HG03064 (cell line): ENCODE results near the gene DPF3.

Experiments used
- ATAC-seq: cut with Tn5 transposase; IDR thresholded peaks from one replicate; pipeline ENCODE4 v1.9.1; 2021; ENCODE audit warnings: low read depth; ENCODE audit not compliant: unreplicated experiment

DPF3 gene

DNA sequence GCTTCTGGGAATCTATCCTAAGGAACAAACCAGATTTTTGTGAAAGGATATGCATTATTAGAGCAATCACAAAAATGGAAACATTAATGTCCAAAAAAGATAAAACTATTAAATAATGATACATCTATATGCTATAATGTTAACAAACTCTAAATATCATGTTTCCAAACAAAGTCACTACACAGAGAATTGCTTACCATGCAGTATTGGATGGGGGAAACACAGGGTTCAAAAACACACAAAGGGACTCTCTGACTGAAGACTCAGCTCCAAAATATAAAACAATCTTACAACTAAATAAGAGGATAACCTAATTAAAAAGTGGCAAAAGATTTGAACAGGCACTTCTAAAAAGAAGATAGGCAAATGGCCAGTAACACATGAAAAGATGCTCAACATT is 304.2 kb downstream of the DPF3 start:
- no peak for ATAC-seq

DNA sequence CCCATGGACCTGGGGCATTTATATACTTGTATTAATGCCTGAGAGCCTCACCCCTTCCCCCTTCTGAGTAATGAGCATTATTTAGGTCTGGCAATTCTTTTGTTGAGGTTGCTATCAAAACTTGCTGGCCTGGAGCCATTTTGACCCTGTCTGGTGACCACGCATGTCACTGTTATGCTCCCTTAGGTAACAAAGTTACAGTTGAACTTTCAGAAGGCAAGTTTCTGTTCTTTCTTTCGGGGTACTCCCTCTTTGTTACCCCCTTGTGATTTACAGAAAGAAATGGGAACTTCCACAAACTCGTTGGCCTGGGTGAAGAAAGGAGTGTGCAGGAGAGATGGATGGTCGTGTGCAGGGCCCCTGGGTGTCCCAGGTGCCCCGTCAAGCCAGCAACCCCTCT is 305.4 kb downstream of the DPF3 start:
- no peak for ATAC-seq

DNA sequence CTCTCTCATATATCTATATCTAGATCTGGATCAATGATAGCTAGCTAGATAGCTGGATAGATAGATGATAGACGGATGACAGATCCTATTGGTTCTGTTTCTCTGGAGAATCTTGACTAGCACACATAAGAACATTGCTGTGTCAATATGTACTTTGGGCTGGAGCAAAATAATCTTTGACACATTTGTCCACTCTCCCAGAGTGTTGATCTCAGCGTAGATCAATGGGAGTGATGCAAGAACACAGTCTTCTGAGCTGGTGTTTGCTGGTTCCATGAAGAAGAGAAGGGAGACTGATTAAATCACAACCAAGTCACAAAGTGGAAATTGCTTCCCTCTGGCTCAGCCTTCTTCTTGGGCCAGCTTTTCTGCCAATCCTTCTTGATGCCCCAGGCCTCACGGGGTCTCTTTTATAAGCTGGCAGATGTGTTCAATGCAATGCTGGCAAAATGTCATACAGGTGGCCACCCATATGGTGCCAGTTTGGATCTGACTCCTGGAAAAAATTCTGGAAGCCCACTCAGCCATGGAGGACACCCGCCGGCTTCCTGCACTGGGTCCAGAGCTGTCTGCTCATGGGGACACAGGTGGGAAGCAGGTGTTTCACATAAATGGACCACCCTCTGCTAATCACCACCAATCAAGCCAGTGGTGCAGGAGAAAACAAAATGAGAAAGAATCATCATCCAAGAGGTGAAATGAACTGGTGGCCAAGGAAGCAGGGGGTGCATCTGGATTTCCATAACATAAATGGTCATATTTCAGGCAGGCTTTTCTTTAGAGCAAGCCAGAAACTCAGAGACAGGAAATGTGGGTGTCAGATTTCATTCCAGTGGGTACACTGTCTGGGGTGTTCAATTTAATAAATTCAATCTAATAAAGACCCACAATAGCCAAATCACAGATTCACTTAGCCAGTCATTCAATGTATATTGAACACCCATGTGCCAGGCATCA is 310.3 kb downstream of the DPF3 start:
- ATAC-seq, result no peak

DNA sequence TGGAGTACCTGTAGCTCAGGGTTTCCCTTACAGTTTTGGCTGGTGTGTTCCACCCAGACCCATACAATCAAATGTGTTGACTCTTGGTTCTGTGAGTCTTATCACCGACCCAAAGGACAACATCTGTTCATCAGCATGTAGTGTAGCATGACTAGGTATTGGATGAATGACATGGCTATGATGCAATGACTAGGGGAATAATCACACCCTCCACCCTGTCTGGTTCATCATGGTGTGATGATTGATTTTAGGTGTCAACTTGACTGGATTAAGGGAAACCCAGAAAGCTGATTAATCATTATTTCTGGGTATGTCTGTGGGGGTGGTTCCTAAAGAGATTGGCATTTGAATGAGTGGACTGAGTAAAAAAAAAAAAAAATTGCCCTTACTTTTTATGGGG is 311.3 kb downstream of the DPF3 start:
- no peak for ATAC-seq

DNA sequence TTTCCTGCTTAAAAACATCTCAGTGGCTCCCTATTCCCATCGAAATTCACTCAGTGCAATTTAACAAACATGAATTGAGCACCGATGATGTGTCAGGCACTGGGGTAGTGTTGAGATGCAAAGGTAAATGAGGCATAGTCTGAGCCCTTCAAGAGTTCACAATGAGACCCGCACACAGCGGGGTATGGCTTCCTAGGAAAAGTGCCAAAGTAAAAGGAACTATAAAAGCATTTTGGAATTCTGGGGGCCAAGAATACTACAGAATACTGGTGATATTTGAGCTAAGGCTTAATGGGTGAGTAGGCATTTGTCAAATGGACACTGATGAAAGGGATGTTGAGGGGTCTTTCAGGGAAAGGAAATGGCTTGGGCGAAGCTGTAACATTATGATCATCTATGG is 315.4 kb downstream of the DPF3 start:
- ATAC-seq, result no peak

DNA sequence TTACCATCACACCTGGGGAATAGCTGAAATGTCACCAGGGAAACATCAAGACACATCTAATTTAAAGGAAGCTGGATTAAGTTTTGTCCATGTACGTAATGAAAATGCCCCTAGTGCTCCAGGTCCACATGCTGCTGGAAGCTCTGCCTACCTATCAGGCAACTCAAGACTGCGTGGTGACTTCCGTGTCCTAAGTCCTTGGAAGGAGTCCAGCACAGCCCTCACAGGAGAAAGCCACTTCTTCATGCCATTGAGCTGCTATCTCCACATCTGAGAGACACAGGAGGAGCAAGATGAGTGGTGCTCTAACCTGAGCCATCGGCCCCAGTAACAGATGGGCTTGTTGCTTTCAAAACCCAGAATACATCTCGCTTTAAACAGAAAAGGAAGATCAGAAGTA is 316.4 kb downstream of the DPF3 start:
- ATAC-seq, result no peak

DNA sequence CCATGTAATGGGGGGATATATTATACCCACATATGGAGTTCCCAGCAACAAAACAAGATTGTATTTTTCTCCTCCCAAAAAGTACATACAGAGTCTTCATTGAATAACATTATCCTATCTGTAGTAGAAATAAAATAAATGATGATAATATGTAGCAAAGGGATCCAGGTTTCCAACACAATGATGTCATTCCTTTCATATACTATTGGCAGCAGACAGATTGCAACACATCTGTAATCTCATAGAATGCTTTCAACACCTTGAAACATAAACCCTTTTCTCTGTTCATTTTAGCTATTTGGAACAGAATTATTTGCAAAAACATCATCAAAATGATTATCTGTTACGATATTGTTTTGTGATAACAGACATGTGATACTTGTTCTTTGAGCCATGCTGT is 317.6 kb downstream of the DPF3 start:
- no peak for ATAC-seq

DNA sequence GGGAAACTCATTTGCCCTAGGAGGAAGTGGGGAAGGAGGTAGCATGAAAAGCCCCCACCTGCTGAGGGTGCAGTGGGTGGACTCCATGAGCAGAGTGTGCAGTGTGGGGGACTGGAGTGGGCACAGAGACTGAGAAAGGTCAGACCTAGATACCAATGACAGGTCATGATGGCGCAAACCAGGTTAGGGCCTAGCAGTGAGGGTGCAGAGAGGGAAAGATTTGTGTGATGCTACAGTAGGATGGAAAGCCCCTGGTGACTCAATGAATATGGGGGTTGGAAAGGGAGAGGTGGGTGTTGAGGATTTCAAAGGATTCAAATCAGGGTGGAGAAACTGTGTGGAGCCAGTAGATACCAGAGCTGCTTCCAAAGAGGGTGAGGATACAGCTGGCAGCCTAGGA is 319.2 kb downstream of the DPF3 start:
- no peak for ATAC-seq

DNA sequence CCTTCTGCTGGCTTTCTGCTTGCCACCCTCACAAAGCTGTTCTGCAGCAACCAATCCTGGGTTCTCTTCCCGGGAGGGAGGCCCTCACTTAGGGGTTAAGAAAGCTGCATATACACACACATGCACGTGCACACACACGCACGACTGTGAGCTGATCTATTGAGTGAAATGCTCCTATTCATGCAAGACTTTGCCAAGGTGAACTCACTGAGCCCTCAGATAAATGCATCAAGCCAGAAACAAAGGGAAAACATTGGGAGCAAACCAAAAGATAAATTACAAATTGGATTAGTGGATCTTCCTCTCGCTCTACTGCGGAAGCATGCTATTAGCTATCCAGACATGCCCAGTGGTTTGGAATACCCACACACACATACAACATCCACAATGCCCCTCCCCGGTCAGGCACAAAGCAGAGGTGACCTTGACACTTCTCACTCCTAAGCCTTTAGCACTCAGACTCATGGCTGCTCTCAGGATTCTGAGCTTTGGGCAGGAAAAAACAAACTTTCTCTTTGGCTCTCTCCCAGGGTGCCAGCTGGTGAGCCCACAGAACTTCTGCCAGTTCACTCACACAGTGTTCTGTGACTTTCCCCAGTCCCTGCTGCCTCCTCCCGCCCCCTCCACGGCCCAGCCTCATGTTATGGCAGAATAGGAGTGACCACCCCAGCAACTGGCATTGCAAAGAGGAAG is 320.0 kb downstream of the DPF3 start:
- no peak for ATAC-seq
